PC-9 (cell line): ENCODE data around the gene HOXC6.

Experiments used
- EZH2 ChIP-seq: fragments of 200-600 bp; sonication (generic); IDR thresholded peaks from 2 replicates; pipeline ENCODE4 v1.8.0; 2017; ENCODE audit warnings: antibody characterized with exemption, low read depth
- TF ChIP-seq, protein P1 (sequence below): fragments of 200-600 bp; sonication (generic); conservative IDR thresholded peaks from 2 replicates; pipeline ENCODE4 v1.6.1; 2017; ENCODE audit warnings: mixed run types, antibody characterized with exemption, mild to moderate bottlenecking, moderate library complexity

DNA sequence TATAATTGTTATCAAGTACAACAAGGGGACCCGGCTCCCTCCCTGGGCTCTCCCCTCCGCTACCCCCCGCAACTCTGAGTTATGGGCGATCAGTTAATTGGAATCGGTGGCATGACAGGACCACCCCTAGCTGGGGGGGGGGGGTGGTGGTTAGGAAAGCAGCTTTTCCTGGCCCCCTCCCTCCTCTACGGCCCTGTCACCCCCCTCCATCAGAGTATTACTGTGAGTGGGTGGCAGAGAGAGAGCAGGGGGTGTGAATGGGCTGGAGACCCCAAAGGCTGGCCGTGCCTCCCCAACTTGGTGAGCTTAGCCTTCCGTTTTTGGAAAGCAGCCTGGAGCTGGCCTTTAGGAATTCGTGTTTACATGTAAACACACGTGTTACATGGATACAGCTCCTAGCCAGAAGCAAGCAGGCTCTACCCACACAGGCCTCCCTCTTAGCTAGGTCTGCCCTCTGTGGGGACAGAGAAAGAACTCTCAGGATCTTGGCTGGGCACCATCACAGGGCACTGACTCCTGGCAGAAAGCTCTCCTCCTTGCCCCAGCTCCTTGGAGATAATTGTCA is 24.3 kb downstream of the HOXC6 start:
- TF ChIP-seq, protein P1, sequence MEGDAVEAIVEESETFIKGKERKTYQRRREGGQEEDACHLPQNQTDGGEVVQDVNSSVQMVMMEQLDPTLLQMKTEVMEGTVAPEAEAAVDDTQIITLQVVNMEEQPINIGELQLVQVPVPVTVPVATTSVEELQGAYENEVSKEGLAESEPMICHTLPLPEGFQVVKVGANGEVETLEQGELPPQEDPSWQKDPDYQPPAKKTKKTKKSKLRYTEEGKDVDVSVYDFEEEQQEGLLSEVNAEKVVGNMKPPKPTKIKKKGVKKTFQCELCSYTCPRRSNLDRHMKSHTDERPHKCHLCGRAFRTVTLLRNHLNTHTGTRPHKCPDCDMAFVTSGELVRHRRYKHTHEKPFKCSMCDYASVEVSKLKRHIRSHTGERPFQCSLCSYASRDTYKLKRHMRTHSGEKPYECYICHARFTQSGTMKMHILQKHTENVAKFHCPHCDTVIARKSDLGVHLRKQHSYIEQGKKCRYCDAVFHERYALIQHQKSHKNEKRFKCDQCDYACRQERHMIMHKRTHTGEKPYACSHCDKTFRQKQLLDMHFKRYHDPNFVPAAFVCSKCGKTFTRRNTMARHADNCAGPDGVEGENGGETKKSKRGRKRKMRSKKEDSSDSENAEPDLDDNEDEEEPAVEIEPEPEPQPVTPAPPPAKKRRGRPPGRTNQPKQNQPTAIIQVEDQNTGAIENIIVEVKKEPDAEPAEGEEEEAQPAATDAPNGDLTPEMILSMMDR, result no peak
- no peak for TF ChIP-seq EZH2
